NT2/D1 (cell line): ENCODE data around the gene KCNQ1.
A peak's percentile ranks its signal among the peaks of the same experiment; 100 is the strongest.

Source experiments
- DNase-seq: peaks from one replicate; pipeline ENCODE4 v3.0.0-alpha.2; 2011; ENCODE audit warnings: low read depth, low spot score
- H3K27me3 ChIP-seq: 2 replicates; pipeline ENCODE4 v1.6.0; 2011; ENCODE audit warnings: mild to moderate bottlenecking; ENCODE audit not compliant: insufficient read length, insufficient read depth
- H3K36me3 ChIP-seq: 2 replicates; pipeline ENCODE4 v1.6.1; 2011; ENCODE audit warnings: mild to moderate bottlenecking, low read length, mixed read lengths; ENCODE audit not compliant: insufficient read depth, insufficient read length
- H3K4me1 ChIP-seq: 2 replicates; pipeline ENCODE4 v1.5.1; 2011; ENCODE audit not compliant: insufficient read depth, insufficient read length
- H3K4me3 ChIP-seq: 2 replicates; pipeline ENCODE4 v1.5.1; 2011; ENCODE audit warnings: low read depth; ENCODE audit not compliant: insufficient read length
- H3K9ac ChIP-seq: 2 replicates; pipeline ENCODE4 v1.6.0; 2011; ENCODE audit warnings: low read depth; ENCODE audit not compliant: insufficient read length
- H3K9me3 ChIP-seq: 2 replicates; pipeline ENCODE4 v1.5.1; 2011; ENCODE audit warnings: mild to moderate bottlenecking, low read length; ENCODE audit not compliant: insufficient read depth
- SUZ12 ChIP-seq: IDR thresholded peaks from 2 replicates; pipeline ENCODE4 v1.6.1; 2011; ENCODE audit not compliant: insufficient read length, insufficient read depth; ENCODE audit errors: extremely low read depth
- YY1 ChIP-seq: IDR thresholded peaks from 2 replicates; pipeline ENCODE4 v1.6.1; 2011; ENCODE audit not compliant: insufficient read length, insufficient read depth
- ZNF274 ChIP-seq: IDR thresholded peaks from 2 replicates; pipeline ENCODE4 v1.6.1; 2011; ENCODE audit warnings: mild to moderate bottlenecking, low read depth, low read length

Gene KCNQ1

DNA sequence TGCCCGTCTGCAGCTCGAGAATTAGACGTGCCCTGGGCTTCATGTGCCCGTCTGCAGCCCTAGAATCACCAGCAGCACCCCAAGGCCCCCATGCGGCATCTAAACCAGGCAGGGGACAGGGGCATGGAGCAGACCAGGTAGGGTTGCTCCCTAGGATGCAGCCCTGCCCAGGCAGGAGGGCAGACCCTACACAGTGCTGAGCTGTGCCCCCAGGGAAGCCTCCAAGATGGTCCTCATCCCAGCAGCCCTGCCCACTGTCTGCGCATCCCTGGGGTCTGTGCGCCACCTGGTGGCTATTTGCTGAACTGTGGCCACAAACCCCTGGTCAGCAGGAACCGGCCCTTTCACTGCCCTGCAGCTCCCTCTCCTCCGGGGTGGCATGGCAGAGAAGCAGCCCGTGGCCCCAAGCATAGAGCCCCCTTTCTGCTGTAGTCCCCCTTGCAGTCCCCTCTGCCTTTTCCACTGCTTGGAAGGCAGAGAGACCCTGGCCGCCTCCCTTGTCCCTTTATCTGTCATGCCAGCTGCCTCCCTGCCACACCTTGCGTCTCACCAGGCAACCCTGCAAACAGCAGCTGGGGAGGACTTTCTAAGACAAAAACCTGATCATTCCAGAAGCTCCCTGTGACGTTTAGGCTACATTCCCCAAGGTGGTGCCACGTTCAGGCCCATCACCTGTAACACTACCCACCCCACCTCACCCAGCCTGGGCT, 86.6 kb downstream of the KCNQ1 start:
- Histone ChIP-seq H3K9me3 (no peaks in the 10 kb centered on the region), H3K4me1 (peaks cover 40% of the 10 kb centered on the region), H3K9ac (no peak overlapping the region), H3K36me3 (no peaks in the 10 kb centered on the region), H3K27me3 (peaks cover 49% of the 10 kb centered on the region), H3K4me3 (no peak overlapping the region)
- TF ChIP-seq SUZ12, result no peak
- peak; percentile 68 for DNase-seq

DNA sequence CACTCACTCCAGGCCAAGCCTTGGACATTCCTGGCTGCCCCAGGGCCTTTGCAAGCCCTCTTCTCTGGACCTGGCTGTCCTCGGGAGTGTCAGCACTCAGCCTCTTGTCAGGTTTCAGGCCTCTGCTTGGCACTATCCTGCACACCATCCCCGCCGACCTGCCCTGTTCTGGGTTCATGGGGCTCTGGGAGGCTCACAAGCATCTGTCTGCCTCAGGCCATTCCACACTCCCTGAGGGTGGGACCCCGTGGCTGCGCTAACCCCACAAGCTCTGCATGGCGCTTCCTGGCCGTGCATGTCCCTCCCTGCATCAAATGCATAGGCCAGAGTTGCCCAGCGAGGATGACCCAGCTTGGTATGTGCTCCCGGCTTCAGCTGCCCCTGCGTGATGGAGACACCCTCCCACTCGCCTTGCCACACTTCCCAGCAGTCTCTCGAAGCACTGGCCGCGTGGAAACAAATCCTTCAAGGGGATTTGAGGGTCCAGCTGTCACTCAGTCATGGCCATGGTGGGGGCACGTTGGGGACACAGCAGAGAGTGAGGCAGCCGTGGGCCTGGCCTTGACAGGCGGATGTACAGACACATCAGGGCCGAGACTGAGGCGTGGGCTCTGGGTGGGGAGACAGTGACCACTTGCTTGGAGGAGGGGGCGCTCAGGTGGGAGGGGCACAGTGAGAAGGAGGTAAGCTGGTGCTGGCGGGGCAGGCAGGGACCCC, 87.3 kb downstream of the KCNQ1 start:
- Histone ChIP-seq H3K4me3 (no peak overlapping the region), H3K36me3 (no peaks in the 10 kb centered on the region), H3K27me3 (peaks cover 56% of the 10 kb centered on the region), H3K9ac (no peak overlapping the region), H3K4me1 (peaks cover 37% of the 10 kb centered on the region), H3K9me3 (no peaks in the 10 kb centered on the region)
- TF ChIP-seq YY1, result no peak
- no peak for TF ChIP-seq ZNF274
- no peak for TF ChIP-seq SUZ12
- no peak for DNase-seq

DNA sequence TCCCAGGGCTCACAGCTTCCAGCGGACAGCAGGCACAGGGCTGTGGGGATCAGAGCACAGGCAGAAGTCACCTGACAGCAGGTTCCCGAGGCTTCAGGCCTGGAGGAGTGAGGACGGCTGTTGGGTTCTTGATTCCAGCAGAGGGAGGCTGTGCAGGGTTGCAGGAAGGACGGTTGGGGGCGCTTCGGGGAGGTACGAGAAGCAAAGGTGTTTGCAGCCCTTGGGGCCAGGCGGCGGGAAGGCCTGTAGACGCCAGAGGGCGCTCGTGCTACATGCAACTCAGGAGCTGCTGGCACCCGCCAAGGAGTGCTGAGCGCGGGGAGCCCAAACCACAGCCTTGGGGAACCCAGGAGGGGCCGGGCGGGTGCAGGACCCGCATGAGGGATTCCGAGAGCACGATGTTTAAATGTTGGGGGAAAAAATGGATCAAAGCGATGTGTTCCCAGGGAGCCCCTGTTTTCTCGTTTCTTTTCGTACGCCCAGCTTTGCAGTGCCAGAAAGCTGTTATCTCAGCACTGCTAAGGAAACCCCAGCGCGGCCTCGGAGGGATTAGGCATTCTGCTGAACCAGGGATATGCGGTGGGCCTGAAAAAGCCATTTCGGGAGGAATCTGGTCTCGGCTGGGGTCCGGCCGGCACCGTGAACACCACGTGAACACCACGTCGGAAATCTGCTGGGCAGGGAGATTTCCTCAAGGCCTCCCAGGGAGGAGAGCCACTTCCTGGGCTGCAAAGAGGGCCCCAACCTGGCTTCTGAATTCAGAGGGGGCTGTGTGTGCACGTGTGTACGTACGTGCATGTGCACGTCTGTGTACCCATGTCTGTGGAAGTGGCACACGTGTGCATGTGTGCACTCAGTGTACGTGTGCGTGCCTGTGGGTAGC, 88.1 kb downstream of the KCNQ1 start:
- peak; percentile 98 for DNase-seq
- no peaks in the 10 kb centered on the region for H3K9me3 ChIP-seq
- H3K4me3 ChIP-seq, result peak overlapping the region; percentile 26
- no peaks in the 10 kb centered on the region for H3K36me3 ChIP-seq
- H3K4me1 ChIP-seq, result peaks cover 37% of the 10 kb centered on the region
- TF ChIP-seq YY1 (no peak), SUZ12 (no peak), ZNF274 (no peak)
- H3K9ac ChIP-seq, result peak overlapping the region; percentile 86
- H3K27me3 ChIP-seq, result peaks cover 59% of the 10 kb centered on the region

DNA sequence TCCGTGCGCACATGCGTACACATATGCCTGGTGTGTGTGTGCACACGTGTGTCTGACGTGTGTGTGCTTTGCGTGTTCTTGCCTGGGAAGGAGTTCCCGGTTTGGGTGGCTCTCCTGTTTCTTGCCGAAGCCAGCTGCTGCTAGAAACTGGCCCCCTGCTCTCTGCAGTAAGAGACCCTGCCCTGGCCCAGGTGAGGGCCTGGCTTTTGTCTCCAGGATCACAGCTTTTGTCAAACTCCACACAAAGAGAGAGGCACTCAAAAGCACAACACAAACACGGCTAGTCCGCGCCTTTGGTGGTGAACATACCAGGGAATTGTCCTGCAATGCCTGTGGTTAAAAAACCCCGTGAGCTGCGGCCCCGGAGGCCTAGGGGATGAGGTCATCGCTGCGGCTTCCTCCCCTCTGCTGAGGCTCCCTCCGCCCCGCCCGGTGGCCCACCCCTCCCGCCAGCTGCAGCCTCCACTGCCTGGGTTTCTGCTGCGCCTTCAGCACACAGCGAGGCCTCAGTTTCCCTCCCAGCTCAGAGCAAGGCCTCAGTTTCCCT, 88.9 kb downstream of the KCNQ1 start:
- DNase-seq, result peak; percentile 96
- H3K27me3 ChIP-seq, result peaks cover 60% of the 10 kb centered on the region
- H3K4me1 ChIP-seq, result peaks cover 37% of the 10 kb centered on the region
- no peak for TF ChIP-seq ZNF274
- peak overlapping the region; percentile 26 for H3K4me3 ChIP-seq
- H3K36me3 ChIP-seq, result no peaks in the 10 kb centered on the region
- no peaks in the 10 kb centered on the region for H3K9me3 ChIP-seq
- peak overlapping the region; percentile 86 for H3K9ac ChIP-seq

DNA sequence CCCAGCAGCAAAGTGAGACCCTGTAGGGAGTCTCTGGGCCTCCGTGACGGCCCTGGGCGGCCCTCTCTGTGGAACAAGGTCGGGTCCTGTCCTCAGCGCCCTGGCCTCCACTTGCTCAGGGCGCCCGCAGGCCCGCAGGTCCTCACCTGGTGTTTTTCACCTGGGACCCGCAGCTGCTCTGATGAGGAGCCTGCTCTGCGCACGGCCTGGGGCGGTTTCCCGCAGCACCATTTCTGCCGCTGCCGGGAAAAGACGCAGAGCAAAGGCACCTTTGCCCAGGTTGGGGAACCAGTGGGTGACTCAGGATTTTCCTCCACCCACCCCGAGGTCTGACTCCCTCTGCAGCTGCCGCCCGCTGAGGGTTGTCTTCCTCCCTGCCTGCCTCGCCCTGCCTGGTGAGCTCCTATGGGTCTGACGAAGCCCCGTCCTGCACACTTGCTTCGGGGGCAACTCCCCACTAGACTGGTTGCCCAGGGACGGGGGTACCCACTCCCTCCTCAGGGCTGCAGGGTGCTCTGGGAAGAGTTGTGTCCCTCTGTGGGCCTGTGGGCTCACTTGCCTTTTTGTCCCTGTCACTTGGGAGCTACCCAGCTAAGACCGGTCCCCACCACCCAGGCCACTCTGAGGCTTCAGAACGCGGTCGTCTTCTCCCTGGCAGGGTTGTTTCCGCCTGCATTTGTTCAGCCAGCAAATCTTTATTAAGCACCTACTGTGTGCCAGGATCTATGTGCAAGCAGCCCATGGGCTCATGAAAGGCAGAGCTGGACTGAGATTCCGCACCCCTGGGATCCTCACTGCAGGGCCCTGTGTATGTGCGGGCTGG, 89.5 kb downstream of the KCNQ1 start:
- H3K27me3 ChIP-seq, result peaks cover 59% of the 10 kb centered on the region
- DNase-seq, result no peak
- H3K9ac ChIP-seq, result peak overlapping the region; percentile 52
- H3K9me3 ChIP-seq, result no peaks in the 10 kb centered on the region
- no peak for TF ChIP-seq SUZ12
- TF ChIP-seq ZNF274, result no peak
- TF ChIP-seq YY1, result no peak
- peaks cover 39% of the 10 kb centered on the region for H3K4me1 ChIP-seq
- no peaks in the 10 kb centered on the region for H3K36me3 ChIP-seq
- H3K4me3 ChIP-seq, result no peak overlapping the region

DNA sequence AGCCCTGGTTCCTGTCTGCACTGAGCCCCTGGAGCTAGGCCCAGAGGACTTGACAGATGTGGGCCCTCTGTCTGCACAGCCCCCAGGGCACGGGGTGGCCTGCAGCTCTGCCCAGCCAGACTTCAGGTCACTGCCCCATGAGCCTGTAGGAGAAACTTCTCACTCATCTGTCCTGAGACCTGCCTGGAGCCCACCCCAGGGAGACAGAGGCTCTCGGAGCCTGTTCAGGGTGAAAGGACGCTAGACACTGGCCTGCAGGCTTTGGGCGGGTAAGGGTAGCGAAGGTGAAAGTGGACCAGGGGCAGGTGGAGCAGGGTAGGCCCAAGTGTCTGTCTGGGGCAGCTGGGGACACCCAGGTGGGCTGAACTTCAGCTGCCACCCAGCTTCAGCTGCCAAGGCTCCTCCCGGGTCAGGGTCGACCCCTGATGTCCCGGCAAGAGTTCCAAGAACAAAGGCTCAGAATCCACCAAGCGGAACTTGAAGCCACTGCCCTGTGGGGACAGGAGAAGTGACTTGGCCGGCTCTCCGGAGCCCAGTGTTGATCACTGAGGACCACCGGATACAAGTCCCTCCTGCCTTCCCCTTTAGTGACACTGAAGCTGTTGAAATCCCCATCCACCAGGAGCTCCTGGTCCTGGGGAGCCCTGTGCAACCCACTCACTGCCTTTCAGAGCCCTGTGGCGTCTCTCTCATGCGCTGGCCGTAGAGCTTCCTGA, 90.3 kb downstream of the KCNQ1 start:
- no peaks in the 10 kb centered on the region for H3K9me3 ChIP-seq
- H3K4me1 ChIP-seq, result peaks cover 39% of the 10 kb centered on the region
- H3K36me3 ChIP-seq, result no peaks in the 10 kb centered on the region
- H3K4me3 ChIP-seq, result no peak overlapping the region
- TF ChIP-seq SUZ12, result no peak
- no peak for TF ChIP-seq YY1
- H3K27me3 ChIP-seq, result peaks cover 59% of the 10 kb centered on the region
- DNase-seq, result no peak
- H3K9ac ChIP-seq, result peak overlapping the region; percentile 52
